GM18858 (cell line): ENCODE measurements around the gene ANKRD9.
"Not testable (repeated sequence)": the region's sequence is repeated elsewhere in the genome, so short reads cannot be mapped to it uniquely, and the experiment has no call there.

Source experiments
- ATAC-seq: cut with Tn5 transposase; IDR thresholded peaks from one replicate; pipeline ENCODE4 v1.9.1; 2021; ENCODE audit not compliant: unreplicated experiment

The ANKRD9 gene

DNA sequence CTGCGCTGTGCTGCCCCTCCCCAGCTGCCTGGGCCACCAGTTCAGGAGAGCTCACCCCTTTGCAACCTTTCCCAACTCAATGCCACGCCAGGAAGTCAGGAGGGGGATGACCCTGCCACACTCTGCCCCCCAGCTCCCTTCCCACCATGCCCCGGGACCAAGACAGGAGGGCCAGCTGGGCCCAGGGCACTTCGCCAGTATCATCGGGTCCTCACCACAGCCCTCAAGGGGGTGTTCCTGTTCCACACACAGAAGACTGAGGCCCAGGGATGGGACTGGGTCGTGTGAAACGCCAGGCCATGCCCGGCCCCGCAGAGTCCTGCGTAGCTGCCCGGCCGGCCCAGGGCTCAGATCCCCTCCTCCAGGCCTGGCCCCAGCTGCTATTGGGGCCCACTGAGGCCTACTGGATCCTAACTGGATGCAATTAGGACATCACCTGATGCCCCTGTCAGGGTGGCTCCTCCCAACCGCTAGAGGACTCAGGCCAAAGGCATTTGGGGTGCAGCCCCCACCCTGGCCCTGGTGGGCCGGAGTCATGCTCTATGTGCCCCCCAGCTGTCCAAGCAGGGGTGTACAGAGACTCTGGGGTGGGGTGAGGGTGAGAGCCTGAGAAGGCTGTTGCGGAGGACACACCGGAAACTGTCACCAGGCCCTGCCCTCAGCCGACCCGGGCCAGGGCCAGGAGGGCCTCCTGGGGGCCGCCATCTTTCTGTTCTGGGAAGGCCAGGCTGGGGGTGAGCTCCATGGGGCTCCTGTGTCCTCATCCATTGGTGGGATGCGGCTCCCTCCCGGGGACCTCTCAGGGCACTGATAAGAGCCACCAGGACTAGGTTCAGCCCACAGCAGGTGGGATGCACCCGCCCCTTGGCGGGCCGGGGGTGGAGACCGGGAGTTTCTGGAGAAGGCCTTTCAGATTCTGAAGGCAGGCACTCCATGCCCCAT, 29.3 kb upstream of the ANKRD9 start:
- no peak for ATAC-seq

DNA sequence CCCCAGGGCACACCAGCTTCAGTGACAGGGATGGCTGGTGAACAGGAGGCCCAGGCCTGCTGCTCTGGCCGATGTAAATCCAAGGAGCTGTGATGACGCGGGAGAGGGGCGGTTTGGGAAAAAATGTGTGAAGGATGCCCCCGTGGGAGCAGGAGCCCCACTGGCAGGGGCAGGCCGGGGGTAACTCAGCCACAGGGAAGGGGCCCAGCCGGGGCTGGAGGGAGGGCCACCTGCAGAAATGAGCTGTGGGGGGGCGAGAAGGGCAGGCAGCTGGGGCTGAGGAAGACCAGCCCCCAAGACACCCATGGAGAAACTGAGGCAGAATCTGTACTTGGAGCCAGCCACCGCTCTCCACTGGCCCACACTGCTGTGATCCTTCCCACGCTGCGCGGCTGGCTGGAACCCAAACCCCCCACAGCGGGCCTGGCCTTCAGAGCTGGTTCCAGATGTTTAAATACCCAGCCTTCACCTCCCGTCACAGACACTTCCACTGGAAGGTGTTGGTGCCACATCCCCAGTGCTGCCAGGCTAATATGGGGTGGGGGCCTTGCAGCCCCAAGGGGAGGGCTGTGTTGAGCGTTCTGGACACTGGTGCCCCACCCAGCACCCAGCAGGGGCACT, 28.5 kb upstream of the ANKRD9 start:
- ATAC-seq: no peak

DNA sequence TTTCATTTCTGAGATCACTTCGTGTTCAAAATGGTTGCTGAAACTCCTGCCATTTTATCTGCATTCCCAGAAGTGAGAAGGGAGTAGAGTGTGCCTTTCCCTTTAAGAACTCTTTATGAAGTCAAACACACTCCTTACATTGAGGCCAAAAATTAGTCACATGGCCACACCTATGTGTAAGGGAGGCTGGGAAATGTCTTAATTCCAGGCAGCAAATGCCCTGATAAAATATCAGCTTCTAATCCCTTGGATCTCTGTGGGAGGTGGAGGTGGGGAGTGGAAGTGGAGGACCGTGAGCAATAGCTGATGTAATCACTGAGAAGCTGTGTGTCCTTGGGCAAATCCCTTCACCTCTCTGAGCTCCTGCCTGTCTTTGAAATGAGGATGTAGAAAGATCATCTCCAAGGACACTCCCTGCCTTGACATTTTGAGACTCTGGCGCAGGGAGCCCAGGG, 22.7 kb upstream of the ANKRD9 start:
- no peak for ATAC-seq

DNA sequence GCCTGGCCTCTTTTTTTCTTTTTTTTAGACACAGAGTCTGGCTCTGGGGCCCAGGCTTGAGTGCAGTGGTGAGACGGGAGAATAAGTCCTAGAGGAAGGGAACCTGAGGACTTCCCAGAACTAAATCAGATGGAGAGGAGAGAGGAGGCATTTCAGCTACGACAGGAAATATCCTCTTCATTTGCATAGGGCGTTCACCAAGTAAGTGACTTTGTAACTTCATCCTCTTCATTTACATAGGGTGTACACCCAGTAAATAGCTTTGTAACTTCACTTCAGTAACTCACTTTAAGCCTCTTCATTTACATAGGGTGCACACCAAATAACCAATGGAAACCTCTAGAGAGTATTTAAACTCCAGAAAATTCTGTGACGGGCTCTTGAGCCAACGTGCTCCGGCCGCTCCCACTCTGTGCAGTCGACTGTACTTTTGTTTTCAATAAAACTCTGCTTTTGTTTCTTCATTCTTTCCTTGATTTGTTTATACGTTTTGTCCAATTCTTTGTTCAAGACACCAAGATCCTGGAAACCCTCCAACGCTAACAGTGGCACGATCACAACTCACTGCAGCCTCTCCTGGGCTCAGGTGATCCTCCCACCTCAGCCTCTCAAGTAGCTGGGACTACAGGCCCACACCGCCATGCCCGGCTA, 21.4 kb upstream of the ANKRD9 start:
- ATAC-seq: peak; percentile 55

DNA sequence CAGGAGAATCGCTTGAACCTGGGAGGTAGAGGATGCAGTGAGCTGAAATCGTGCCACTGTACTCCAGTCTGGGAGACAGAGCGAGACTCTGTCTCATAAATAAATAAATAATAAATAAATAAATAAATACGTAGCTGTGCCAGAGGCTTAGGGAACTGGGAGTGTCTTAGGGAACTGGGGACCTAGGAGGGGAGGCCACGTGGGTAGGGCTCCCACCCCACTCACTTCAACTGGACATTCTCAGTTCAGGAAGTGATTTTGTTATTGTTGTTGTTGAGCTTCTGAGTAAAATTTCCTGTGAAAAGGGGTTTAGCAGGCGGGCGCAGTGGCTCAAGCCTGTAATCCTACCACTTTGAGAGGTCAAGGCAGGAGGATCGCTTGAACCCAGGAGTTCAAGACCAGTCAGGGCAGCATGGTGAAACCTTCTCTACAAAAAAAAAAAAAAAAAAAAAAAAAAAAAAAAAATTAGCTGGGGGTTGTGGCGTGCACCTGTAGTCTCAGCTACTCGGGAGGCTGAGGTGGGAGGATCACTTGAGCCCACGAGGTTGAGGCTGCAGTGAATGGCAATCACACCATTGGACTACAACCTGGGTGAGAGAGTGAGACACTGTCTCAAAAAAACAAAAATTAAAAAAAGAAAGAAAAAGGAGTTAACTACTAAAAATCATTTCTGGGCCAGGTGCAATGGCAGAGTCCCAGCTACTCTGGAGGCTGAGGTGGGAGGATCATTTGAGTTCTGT, 19.0 kb upstream of the ANKRD9 start:
- no peak for ATAC-seq

DNA sequence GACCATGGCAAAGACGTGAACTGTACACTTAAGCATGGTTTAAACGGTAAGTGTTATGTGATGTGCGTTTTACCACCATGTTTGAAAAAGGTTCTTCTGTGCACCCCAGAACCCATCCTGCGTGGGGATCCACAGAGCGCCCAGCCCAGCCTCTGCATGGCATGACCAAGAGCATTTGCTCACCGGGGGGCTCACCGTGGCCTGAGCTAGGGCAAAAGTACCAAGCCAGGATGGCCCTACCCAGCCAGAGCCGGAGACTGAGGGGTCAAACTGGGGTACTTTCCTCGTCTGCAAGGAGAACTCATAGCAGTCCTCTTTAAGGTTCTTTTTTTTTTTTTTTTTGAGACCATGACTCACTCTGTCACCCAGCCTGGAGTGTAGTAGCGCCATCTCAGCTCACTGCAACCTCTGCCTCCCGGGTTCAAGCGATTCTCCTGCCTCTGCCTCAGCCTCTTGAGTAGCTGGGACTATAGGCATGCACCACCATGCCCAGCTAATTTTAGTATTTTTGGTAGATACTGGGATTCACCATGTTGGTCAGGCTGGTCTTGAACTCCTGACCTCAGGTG, 16.4 kb upstream of the ANKRD9 start:
- ATAC-seq: no peak

DNA sequence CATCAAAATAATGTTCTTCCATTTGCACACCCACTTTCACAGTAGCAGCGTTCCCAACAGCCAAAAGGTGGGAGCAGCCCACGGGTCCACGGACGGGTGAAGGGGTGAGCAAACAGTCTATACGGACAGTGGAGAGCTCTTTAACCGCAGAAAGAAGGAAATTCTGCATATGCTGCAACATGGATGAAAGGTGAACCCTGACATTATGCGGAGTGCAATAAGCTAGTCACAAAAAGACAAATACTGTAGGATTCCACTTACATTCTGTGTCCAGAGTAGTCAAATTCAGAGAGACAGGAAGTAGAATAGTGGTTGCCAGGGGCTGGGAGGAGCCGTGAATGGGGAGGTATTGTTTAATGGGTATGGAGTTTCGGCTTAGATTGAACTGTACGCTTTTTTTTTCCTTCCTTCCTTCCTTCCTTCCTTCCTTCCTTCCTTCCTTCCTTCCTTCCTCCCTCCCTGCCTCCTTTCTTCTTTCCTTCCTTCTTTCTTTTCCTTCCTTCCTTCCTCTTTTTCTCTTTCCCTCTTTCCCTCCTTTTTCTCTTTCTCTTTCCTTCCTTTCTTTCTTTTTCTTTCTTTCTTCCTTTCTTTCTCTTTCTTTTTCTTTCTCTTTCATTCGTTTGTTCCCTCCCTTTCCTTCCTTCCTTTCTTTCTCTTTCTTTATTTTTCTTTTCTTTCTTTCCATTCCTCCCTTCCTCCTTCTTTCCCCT, 15.8 kb upstream of the ANKRD9 start:
- no peak for ATAC-seq

DNA sequence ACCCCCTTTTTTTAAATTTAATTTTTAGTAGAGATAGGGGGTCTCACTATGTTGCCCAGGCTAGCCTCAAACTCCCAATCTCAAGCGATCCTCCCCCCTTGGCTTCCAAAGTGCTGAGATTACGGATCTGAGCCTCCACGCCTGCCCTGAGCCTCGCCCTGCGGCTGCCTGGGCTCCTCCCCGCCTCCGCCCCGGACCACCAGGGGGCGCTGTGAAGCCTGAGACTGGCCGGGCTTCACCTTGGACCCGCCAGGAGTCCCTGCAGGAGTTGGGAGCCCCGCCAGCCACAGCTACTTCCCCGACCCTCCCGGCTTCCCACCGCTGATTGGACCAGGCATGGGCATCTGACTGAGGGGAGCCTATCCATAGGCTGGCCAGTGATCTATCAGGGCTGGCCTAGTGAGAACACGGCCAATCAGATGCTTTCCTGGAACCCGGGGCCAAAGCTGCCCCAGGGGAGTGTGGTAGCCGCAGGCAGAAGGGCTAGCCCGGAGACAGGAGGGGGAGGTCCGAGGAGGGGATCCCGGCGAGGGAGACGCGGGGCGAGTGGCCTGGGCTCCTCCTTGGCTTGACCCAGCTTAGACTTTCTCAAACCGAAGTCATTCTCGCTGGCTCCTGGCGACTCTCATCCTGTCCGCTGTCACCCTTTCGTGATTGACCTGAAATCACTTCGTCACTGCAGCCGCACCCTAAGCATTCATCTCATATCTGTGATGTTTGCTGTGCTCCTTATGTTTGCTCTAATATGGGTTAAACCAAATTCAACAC, 15.1 kb upstream of the ANKRD9 start:
- peak; percentile 89 for ATAC-seq

DNA sequence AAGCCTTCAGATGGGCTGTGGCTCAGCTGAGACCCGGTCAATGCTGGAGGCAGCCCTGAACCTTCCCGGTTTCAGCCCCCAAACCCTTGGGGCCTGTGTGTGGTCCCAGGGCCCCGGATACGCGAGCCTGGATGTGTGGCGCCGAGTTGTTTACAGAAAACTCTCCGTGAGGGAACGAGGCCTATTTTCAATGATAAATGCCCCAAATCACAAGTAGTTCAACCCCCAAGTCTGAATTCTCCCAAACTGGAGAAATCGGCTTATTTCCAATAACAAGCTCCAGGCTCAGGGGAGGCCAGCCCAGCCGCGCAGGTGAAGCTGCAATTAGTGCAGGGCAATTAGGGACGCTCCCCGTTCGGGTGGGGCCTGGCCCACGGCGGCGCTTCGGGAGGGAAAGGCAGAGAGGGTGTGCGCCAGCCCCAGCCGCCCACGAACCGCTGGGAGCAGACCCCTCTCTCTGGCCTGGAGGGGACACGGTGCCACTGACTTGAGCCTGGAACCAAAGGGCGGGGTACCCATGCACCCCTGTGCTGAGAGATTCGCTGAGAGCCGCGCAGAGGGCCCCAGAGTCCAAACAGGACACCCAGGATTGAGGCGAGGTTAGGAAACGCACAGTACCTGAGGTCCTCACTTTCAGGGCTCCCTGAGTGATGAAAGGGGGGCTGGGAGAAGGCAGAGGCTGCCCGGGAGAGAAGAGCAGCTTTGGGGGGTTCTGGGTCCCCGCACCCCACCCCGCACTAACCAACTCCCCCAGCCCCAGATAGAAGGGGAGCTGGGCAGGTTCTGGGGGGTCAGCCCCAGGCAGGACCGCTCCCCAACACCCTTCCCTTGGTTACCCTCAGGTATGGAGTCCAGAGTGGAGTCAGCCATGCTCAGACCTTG, 14.2 kb upstream of the ANKRD9 start:
- ATAC-seq: no peak

DNA sequence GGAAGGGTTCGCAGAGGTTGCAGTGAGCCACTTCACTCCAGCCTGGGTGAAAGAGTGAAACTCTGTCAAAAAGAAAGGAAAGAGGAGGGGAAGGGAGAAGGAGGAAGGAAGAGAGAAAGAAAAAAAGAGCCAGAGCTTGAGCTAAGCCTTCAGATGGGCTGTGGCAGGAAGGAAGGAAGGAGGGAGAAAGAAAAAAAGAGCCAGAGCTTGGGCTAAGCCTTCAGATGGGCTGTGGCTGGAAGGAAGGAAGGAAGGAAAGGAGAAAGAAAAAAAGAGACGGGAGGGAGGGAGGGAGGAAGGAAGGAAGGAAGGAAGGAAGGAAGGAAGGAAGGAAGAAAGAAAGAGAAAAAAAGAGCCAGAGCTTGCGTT, 13.6 kb upstream of the ANKRD9 start:
- ATAC-seq: no peak

DNA sequence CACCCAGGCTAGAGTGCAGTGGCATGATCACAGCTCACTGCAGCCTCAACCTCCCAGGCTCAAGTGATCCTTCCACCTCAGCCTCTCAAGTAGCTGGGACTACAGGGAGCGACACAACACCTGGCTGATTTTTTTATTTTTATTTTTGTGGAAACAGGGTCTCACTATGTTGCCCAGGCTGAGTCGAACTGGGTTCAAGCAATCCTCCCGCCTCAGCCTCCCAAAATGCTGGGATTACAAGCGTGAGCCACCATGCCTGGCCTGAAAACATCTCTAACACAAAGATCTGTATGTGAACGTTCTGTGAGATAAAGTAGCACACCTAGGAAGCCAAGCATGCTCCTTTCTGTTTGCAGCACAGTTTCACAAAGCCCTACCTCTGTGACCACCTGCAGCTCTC, 10.1 kb upstream of the ANKRD9 start:
- ATAC-seq: not testable (repeated sequence)

DNA sequence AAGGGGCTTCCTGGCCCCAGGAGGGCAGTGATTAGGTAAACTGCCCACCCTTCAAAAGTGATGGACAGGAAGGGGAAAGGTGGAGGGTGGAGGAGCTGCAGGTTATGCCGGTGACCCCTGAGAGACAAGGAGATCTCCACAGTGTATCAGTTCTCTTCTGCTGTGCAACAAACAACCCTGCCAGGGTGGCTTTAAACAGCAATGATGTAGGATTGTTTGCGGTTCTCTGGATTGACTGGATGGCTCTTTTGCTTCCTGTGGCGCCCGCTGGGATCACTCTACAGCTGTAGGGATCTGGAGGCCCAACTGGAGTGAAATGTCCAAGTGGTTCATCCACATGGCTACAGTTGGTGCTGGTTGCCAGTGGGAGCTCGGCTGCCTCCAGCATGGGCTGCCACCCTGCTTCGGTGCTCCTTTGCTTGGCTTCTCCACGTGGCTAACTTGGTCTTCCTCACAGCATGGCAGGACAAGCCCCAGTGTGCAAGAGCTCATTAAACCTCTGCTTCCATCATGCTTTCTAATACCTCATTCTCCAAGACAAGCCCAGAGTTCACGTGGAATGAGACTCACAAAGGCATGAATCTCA, 8.6 kb upstream of the ANKRD9 start:
- no peak for ATAC-seq

DNA sequence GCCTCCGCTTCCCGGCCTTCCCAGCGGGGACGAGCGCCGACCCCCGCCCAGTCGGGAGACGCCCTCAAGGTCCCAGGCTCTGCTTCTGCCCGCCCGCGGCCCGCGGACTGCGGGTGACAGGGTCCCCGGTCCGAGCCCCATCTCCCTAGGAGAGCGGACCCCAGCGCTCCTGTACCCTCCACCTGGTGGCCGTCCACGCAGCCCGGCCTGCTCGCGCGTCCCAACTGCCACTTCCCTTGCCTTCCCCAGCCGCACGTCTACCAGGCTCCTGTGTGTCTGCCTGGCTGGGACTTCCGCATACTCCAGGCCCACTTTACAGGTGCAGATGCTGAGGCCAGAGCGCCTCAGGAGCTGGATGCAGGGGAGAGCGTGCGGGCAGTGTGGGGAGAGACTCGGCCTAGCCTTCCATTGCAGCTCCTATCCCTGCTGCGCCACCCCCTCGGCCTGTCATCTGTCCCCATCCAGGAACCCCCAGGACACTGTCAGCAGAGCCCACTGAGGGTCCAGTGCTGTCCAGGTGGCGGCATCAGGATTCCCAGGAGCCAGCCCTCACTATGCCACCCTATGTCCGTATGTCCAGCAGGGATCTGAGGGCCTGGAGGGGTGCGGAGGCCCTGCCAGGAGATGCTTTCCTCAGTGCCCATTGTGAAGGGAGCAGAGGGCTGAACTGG, 8.0 kb upstream of the ANKRD9 start:
- ATAC-seq: no peak

DNA sequence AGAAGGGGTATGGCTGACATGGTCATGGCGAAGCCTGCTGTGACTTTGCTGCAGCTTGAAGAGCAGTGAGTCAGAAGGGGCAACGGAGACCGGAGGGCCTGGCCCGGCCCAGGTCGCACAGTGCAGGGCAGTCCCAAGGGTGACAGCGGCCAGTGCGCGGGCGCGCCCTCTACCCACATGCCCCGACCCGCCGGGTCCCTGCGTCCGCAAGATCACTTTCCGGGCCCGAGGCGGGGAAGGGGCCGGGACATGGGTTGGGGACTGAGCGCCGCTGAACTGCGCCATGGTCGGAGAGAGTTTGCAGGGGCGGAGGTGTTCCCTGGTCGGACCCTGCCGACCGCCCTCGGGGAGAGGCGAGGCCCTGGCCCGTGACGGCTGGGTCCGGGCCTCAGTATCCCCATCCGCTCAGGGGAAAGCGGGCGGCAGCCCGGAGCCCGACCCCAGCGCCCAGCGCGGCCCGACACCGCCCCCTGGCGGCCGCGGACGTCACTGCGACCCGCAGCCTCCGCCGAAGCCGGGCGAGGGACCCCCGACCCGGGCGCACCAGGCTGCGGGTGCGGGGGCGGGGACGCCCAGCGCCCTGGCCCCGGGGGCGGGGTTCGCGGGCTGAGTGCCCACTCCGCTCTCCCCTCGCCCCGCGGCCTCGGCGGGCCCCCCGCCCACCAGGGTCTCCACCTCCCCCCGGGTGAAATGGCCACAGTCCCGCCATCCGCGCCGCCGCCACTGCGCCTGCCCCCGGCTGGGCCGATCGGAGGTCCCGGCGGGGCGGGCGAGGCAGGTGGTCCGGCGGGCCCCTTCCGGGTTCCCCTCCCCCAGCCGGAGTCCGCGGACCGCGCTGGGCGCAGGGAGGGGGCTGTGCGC, 7.2 kb upstream of the ANKRD9 start:
- no peak for ATAC-seq

DNA sequence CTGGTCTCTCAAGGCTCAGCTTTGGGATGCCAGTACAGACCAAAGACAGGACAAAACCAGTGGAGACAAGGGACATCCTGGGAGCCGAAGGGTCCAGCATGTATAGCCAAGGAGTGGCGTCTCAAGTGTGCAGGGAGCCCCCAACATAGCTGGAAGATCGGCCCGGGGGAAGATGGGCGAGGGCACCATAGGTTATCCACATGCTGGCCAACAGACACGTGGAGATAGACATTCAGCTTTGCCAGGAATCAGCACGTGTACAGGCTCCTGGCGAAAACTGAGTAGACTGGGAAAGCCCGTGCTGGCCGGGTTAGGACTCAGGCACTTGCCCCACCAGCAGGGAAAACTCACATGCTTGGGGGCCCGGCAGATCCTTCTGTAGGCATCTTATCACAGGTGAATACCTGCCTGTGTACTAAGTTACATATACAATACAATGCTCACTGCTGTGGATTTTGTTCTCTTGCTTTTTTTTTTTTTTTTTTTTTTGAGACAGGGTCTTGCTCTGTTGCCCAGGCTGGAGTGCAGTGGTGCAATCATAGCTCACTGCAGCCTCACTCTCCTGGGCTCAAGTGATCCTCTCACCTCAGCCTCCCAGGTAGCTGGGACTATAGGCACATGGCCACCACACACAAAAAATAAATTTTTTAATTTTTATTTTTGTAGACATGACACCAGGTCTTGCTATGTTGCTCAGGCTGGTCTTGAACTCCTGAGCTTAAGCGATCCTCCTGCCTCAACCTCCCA, 5.6 kb upstream of the ANKRD9 start:
- no peak for ATAC-seq
